ENCODE measurements around the gene TRAPPC3L.
"Not testable (repeated sequence)": the region's sequence is repeated elsewhere in the genome, so short reads cannot be mapped to it uniquely, and the experiment has no call there.

Gene TRAPPC3L

DNA sequence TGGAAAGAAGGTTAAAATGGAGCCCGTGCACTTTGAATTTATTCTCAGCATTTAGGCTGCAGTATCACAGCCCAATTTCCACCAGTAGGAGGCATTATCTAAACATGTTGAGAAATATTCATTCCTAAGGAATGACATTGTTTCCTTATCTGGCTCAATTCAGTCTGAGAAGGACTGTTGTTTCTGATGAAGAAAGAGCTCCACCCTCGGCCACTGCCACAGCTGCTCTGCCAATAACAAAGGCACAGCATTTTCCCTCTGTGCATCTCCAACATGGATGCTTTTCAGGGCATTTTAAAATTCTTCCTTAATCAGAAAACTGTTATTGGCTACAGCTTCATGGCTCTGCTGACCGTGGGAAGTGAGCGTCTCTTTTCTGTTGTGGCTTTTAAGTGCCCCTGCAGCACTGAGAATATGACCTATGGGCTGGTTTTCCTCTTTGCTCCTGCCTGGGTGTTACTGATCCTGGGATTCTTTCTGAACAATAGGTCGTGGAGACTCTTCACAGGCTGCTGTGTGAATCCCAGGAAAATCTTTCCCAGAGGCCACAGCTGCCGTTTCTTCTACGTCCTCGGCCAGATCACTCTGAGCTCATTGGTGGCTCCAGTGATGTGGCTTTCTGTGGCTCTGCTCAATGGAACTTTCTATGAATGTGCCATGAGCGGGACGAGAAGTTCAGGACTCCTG is 33.9 kb downstream of the TRAPPC3L start, which contains the start of gene CALHM5:
Gene CALHM5, plus strand, starts transcription at position 216 of the 687 bp plus-strand sequence. Its CDS starts 58 bp downstream, at position 274.
- Histone ChIP-seq H3K27me3 (ENCODE audit: insufficient read depth, low read length) (no peaks in the 10 kb centered on the region), H3K36me3 (ENCODE audit: insufficient read depth, low read depth, low read length) (no peaks in the 10 kb centered on the region), H3K27ac (ENCODE audit: low read length) (no peak within 1 kb of the TSS), H3K9ac (ENCODE audit: low read depth, low read length) (peak within 1 kb of the TSS; percentile 26; the same call in 1 of the 2 replicates), H3K4me1 (ENCODE audit: insufficient read depth, low read length) (peaks cover 14% of the 10 kb centered on the region), H3K4me3 (ENCODE audit: low read length) (0 out of 2 replicates have a peak within 1 kb of the TSS, but pooled peaks have one; percentile 18), H3K9me3 (ENCODE audit: insufficient read depth, low read depth, low read length) (no peaks in the 10 kb centered on the region)

- H3K36me3 ChIP-seq (ENCODE audit: insufficient read depth, low read depth, low read length): no peaks in the 10 kb centered on the region
- peaks cover 7% of the 10 kb centered on the region; the same call in 1 of the 2 replicates for H3K4me1 ChIP-seq (ENCODE audit: insufficient read depth, low read length)
- H3K9me3 ChIP-seq (ENCODE audit: insufficient read depth, low read depth, low read length): no peaks in the 10 kb centered on the region
- H3K4me3 ChIP-seq (ENCODE audit: low read length): no peak overlapping the region
- H3K27ac ChIP-seq (ENCODE audit: low read length): no peak overlapping the region
- H3K27me3 ChIP-seq (ENCODE audit: insufficient read depth, low read length): no peaks in the 10 kb centered on the region
- H3K9ac ChIP-seq (ENCODE audit: low read depth, low read length): no peak overlapping the region
These were observed 37.0 kb downstream of the TRAPPC3L start for GRCh38 chr6:116508527-116508926.

- Histone ChIP-seq H3K4me3 (ENCODE audit: low read length) (no peak overlapping the region), H3K27ac (ENCODE audit: low read length) (no peak overlapping the region), H3K27me3 (ENCODE audit: insufficient read depth, low read length) (no peaks in the 10 kb centered on the region), H3K9ac (ENCODE audit: low read depth, low read length) (no peak overlapping the region), H3K4me1 (ENCODE audit: insufficient read depth, low read length) (peaks cover 7% of the 10 kb centered on the region; the same call in 1 of the 2 replicates), H3K36me3 (ENCODE audit: insufficient read depth, low read depth, low read length) (no peaks in the 10 kb centered on the region), H3K9me3 (ENCODE audit: insufficient read depth, low read depth, low read length) (no peaks in the 10 kb centered on the region)
These were observed 38.2 kb downstream of the TRAPPC3L start for GRCh38 chr6:116507324-116507723.

- H3K4me1 ChIP-seq (ENCODE audit: insufficient read depth, low read length): no peaks in the 10 kb centered on the region
- H3K9ac ChIP-seq (ENCODE audit: low read depth, low read length): no peak overlapping the region
- no peaks in the 10 kb centered on the region for H3K27me3 ChIP-seq (ENCODE audit: insufficient read depth, low read length)
- no peaks in the 10 kb centered on the region for H3K9me3 ChIP-seq (ENCODE audit: insufficient read depth, low read depth, low read length)
- H3K4me3 ChIP-seq (ENCODE audit: low read length): no peak overlapping the region
- H3K36me3 ChIP-seq (ENCODE audit: insufficient read depth, low read depth, low read length): no peaks in the 10 kb centered on the region
- H3K27ac ChIP-seq (ENCODE audit: low read length): no peak overlapping the region
These were observed 44.5 kb downstream of the TRAPPC3L start for GRCh38 chr6:116500969-116501433.

- H3K4me3 ChIP-seq (ENCODE audit: low read length): no peak overlapping the region
- H3K27ac ChIP-seq (ENCODE audit: low read length): no peak overlapping the region
- no peaks in the 10 kb centered on the region for H3K36me3 ChIP-seq (ENCODE audit: insufficient read depth, low read depth, low read length)
- no peak overlapping the region for H3K9ac ChIP-seq (ENCODE audit: low read depth, low read length)
- H3K4me1 ChIP-seq (ENCODE audit: insufficient read depth, low read length): peaks cover 5% of the 10 kb centered on the region
- H3K9me3 ChIP-seq (ENCODE audit: insufficient read depth, low read depth, low read length): no peaks in the 10 kb centered on the region
- no peaks in the 10 kb centered on the region for H3K27me3 ChIP-seq (ENCODE audit: insufficient read depth, low read length)
These were observed 48.3 kb downstream of the TRAPPC3L start for GRCh38 chr6:116497113-116497676.

DNA sequence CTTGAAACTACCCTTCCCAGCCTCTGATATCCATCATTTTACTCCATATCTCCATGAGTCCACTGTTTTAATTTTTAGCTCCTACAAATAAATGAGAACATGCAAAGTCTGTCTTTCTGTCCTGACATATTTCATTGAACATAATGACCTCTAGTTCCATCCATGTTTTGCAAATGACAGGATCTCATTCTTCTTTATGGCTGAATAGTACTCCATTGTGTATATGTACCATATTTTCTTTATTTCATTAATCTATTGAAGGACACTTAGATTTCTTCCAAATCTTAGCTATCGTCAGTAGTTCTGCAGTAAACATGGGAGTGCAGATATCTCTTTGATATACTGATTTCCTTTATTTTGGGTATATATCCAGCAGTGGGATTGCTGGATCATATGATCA is 50.3 kb downstream of the TRAPPC3L start:
- not testable (repeated sequence) for H3K4me3 ChIP-seq (ENCODE audit: low read length); H3K9ac ChIP-seq (ENCODE audit: low read depth, low read length); H3K27me3 ChIP-seq (ENCODE audit: insufficient read depth, low read length); H3K36me3 ChIP-seq (ENCODE audit: insufficient read depth, low read depth, low read length); H3K9me3 ChIP-seq (ENCODE audit: insufficient read depth, low read depth, low read length); H3K27ac ChIP-seq (ENCODE audit: low read length); H3K4me1 ChIP-seq (ENCODE audit: insufficient read depth, low read length)

DNA sequence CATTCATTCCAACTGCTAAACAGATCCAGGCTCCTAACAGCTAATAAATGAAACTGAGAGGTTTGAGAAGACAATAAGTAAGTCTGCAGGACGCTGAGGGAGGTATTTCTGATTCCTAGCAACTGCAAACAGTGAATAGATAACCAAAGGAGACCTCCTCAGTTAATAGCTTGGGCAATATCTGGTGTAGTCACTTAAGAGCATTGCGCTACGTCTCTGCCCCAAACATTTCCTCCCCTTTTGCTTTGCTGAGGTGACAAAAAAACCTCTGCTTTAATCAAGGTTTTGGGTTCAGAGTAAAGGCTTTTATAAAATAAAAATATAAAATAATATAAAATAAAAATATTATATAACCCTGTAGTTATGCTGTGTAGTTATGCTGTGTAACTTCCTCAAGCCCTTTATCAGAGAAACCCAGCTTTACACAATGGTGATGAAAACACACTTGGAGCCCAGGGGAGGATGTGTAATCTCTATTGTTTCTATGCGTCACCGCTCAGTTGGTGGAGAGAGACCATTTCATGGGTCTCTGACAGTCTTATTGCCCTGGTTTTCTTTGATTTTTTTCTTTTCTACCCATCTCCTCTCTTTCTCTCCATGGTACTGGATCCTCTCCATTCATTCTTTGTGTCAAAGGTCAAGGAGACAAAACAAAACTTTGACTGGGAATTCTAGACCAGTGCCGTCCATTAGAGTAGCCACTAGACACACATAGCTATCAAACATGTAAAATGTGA is 53.0 kb downstream of the TRAPPC3L start:
- Histone ChIP-seq H3K9me3 (ENCODE audit: insufficient read depth, low read depth, low read length) (no peaks in the 10 kb centered on the region), H3K36me3 (ENCODE audit: insufficient read depth, low read depth, low read length) (no peaks in the 10 kb centered on the region), H3K27ac (ENCODE audit: low read length) (no peak overlapping the region), H3K27me3 (ENCODE audit: insufficient read depth, low read length) (no peaks in the 10 kb centered on the region), H3K9ac (ENCODE audit: low read depth, low read length) (no peak overlapping the region), H3K4me1 (ENCODE audit: insufficient read depth, low read length) (peaks cover 10% of the 10 kb centered on the region), H3K4me3 (ENCODE audit: low read length) (no peak overlapping the region)

GRCh38 chr6:116491610-116492330 is 53.7 kb downstream of the TRAPPC3L start:
- H3K9ac ChIP-seq (ENCODE audit: low read depth, low read length): no peak overlapping the region
- no peak overlapping the region for H3K27ac ChIP-seq (ENCODE audit: low read length)
- H3K4me3 ChIP-seq (ENCODE audit: low read length): no peak overlapping the region
- H3K9me3 ChIP-seq (ENCODE audit: insufficient read depth, low read depth, low read length): no peaks in the 10 kb centered on the region
- H3K36me3 ChIP-seq (ENCODE audit: insufficient read depth, low read depth, low read length): no peaks in the 10 kb centered on the region
- H3K27me3 ChIP-seq (ENCODE audit: insufficient read depth, low read length): no peaks in the 10 kb centered on the region
- peaks cover 10% of the 10 kb centered on the region for H3K4me1 ChIP-seq (ENCODE audit: insufficient read depth, low read length)

DNA sequence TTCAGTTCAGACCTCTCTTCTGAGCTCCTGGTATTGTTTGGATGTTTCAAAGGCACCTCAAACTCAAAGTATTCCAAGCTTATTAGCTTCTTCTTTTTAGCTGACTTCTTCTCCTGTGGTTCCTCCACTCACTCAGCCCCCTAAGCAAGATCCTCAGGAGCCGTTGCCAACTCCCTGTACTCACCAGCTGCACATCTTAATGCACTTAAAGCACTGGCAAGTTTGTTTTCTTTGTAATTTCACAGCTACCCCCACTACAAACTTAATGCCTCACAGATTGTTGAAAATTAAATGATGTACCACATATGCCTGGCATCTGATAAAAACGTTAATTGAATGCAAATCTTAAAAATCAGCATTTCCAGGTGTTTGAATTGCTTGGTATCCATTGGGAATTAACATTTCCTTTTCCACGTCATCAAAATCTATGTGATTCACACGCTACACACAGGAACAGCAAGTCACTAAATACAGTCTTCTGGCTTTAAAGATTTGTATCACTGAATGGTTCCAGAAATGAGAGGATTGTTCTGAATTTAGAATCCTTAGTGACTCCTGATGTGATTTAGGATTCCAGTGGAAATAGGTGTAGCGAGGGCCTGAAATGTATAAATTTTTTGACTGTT is 59.8 kb downstream of the TRAPPC3L start:
- Histone ChIP-seq H3K27ac (ENCODE audit: low read length) (no peak overlapping the region), H3K4me3 (ENCODE audit: low read length) (no peak overlapping the region), H3K4me1 (ENCODE audit: insufficient read depth, low read length) (no peaks in the 10 kb centered on the region), H3K9me3 (ENCODE audit: insufficient read depth, low read depth, low read length) (no peaks in the 10 kb centered on the region), H3K36me3 (ENCODE audit: insufficient read depth, low read depth, low read length) (no peaks in the 10 kb centered on the region), H3K27me3 (ENCODE audit: insufficient read depth, low read length) (no peaks in the 10 kb centered on the region), H3K9ac (ENCODE audit: low read depth, low read length) (no peak overlapping the region)

DNA sequence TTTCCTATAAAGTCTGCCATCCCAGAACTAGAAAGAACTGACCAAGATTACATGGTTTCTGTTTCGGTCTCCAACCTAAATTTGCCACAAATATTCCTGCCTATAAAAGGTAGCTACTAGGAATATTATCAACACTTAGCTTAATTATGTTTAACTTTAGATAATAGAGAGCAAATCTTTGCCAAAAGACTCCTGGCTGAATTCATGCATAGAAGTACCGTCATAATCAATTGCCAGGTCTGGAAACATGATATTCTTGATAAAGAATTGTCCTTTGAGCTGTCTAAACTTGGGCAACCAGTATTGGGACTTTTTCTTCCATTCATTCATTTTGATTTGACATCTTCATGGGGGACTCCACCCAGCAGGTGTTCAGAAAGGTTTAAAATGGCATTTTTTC is 61.9 kb downstream of the TRAPPC3L start:
- no peak overlapping the region for H3K9ac ChIP-seq (ENCODE audit: low read depth, low read length)
- no peak overlapping the region for H3K4me3 ChIP-seq (ENCODE audit: low read length)
- no peaks in the 10 kb centered on the region for H3K9me3 ChIP-seq (ENCODE audit: insufficient read depth, low read depth, low read length)
- no peaks in the 10 kb centered on the region for H3K27me3 ChIP-seq (ENCODE audit: insufficient read depth, low read length)
- H3K4me1 ChIP-seq (ENCODE audit: insufficient read depth, low read length): no peaks in the 10 kb centered on the region
- H3K27ac ChIP-seq (ENCODE audit: low read length): no peak overlapping the region
- no peaks in the 10 kb centered on the region for H3K36me3 ChIP-seq (ENCODE audit: insufficient read depth, low read depth, low read length)

DNA sequence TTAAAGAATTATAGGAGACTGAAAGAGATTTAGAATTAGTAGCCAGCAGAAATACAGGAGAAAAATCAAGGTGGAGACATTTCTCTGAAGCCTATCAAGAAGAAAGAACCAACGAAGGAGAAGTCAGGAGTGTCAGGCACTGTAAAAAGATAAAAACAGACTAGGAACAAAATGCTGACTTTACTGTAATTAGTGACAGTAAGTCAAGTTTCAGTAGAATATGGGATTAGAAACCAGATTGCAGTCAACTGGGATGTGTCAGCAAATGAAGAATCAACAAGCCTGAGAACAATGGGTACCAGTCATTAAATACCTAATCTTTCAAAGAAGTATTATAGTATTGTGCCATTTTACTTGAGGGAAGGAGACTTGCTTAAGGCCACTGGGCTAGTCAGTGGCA is 62.7 kb downstream of the TRAPPC3L start:
- Histone ChIP-seq H3K4me1 (ENCODE audit: insufficient read depth, low read length) (no peaks in the 10 kb centered on the region), H3K27me3 (ENCODE audit: insufficient read depth, low read length) (no peaks in the 10 kb centered on the region), H3K4me3 (ENCODE audit: low read length) (no peak overlapping the region)

More for the DNA sequence above, 62.7 kb downstream of the TRAPPC3L start:
- no peaks in the 10 kb centered on the region for H3K36me3 ChIP-seq (ENCODE audit: insufficient read depth, low read depth, low read length)
- H3K27ac ChIP-seq (ENCODE audit: low read length): no peak overlapping the region
- H3K9me3 ChIP-seq (ENCODE audit: insufficient read depth, low read depth, low read length): no peaks in the 10 kb centered on the region
- no peak overlapping the region for H3K9ac ChIP-seq (ENCODE audit: low read depth, low read length)
